Measurements from ENCODE around the gene DCXR. TPM values are rescaled to one million over a fixed set of nuclear protein-coding genes. Genes with fewer than 3 reads are reported as not detected.

Gene DCXR
- total RNA-seq, 4 donors from 2014 or later, result 78.6 to 135 (median 102) TPM

GRCh38 chr17:82078433-82078832 lies 40.9 kb upstream of the DCXR start:
- Histone ChIP-seq H3K4me1 (peaks cover 0 to 6% (median 0%) of the 10 kb centered on the region in 4 donors), H3K27ac (replicated peaks in 1 of 4) (no peak overlapping the region), H3K9me3 (no peaks in the 10 kb centered on the region), H3K36me3 (peaks cover 34 to 55% (median 49%) of the 10 kb centered on the region in 4 donors), H3K4me3 (no peak overlapping the region), H3K27me3 (no peaks in the 10 kb centered on the region)
- no peak for DNase-seq (ENCODE audit: extremely low spot score)
- WGBS, result 92% methylated on average over 18 of the region's 18 CpGs
- TF ChIP-seq POLR2AphosphoS5 (IDR thresholded peaks at IDR 0.05) (no peak), CTCF (IDR thresholded peaks at IDR 0.05) (no peak), POLR2A (IDR thresholded peaks at IDR 0.05; ENCODE audit: low read depth) (no peak), EP300 (IDR thresholded peaks at IDR 0.05) (no peak)
- intact Hi-C loops (cut with DNase I), result no loop called here

DNA sequence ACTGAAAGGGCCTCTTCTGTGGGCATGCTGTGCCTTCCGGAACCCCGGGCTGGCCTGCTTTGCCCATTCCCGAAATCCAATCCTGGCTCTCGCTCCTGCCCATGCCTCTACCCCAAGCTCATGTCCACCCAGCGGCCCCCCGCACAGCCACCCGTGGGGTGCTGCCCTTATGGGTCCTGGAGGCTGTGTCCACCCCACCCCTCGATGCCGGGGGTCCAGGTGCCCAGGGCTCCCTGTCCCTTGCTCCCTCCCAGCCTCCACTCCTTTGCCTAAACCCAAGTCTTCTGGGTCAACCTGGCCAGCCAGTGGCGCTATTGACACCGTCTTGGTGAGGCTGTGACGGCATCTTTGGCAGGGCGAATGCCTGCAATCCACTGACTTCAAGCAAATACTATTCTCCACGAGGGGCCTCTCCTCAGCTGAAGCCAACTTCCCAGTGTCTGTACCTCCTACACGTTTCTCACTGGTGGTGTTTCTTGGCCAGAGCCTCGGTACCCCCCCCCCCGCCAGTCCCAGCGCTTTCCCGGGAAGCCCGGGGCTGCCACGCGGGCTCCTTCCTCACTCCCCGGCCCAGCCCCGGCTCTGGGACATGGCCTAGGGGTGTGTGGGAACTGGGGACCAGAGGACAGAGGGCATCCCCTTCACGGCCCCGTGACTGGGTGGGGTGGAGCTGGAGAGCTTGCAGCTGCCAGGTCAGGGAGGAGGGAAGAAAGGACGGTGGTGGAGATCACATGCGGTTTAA lies 40.3 kb upstream of the DCXR start:
- H3K27me3 ChIP-seq, result no peaks in the 10 kb centered on the region
- no peak for TF ChIP-seq EP300 (IDR thresholded peaks at IDR 0.05)
- TF ChIP-seq POLR2A (IDR thresholded peaks at IDR 0.05; ENCODE audit: low read depth), result no peak
- TF ChIP-seq CTCF (IDR thresholded peaks at IDR 0.05), result no peak
- no peak for TF ChIP-seq POLR2AphosphoS5 (IDR thresholded peaks at IDR 0.05)
- H3K27ac ChIP-seq (replicated peaks in 1 of 4), result no peak overlapping the region
- WGBS, result 62% methylated on average over 27 of the region's 28 CpGs
- H3K4me1 ChIP-seq, result peaks cover 0 to 6% (median 0%) of the 10 kb centered on the region in 4 donors
- H3K4me3 ChIP-seq, result no peak overlapping the region
- H3K9me3 ChIP-seq, result no peaks in the 10 kb centered on the region
- no peak for DNase-seq (ENCODE audit: extremely low spot score)
- peaks cover 27 to 49% (median 43%) of the 10 kb centered on the region in 4 donors for H3K36me3 ChIP-seq
- intact Hi-C loops (cut with DNase I), result no loop called here

- H3K36me3 ChIP-seq, result peaks cover 22 to 41% (median 35%) of the 10 kb centered on the region in 4 donors
- DNase-seq (ENCODE audit: extremely low spot score), result no peak
- H3K9me3 ChIP-seq, result no peaks in the 10 kb centered on the region
- whole genome bisulfite sequencing, result 82% methylated on average over 9 of the region's 21 CpGs
- intact Hi-C loops (cut with DNase I), result no loop called here
- H3K4me1 ChIP-seq, result peaks cover 0 to 6% (median 0%) of the 10 kb centered on the region in 4 donors
- no peak overlapping the region for H3K4me3 ChIP-seq
- H3K27ac ChIP-seq (replicated peaks in 1 of 4), result no peak overlapping the region
- H3K27me3 ChIP-seq, result no peaks in the 10 kb centered on the region
- TF ChIP-seq POLR2A (IDR thresholded peaks at IDR 0.05; ENCODE audit: low read depth), result no peak
Measured at GRCh38 chr17:82076785-82077591, 39.5 kb upstream of the DCXR start.

DNA sequence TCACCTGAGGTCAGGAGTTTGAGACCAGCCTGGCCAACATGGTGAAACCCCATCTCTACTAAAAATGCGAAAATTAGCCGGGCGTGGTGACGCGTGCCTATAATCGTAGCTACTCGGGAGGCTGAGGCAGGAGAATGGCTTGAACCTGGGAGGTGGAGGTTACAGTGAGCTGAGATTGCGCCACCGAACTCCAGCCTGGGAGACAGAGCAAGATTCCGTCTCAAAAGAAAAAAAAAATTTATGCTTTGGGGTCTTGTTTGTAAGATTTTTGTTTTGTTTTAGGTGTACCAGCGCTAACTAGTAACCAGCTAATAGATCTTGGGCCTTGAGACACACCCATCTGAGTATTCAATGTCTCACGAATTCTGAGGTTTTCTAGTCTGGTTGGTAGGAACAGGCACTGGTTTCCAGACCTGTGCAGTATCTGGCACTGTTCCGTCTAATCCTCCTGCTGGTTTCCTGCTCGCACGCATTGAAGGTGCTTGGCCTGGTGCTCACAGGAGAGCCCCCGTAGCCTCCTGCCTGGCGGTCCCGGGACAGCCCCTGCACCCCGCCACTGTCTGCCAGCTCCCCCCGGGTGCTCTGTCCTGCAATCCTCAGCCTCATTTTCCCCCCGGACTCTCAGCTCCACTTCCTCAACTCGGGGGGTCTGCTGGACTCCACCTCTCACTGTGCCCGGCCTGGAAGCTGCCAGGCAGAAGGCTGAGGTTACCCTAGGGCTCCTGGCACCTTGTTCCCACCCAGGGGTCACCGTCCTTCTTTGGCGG lies 38.7 kb upstream of the DCXR start:
- no peak for DNase-seq (ENCODE audit: extremely low spot score)
- TF ChIP-seq EP300 (IDR thresholded peaks at IDR 0.05) (no peak), POLR2A (IDR thresholded peaks at IDR 0.05; ENCODE audit: low read depth) (no peak), POLR2AphosphoS5 (IDR thresholded peaks at IDR 0.05) (no peak), CTCF (IDR thresholded peaks at IDR 0.05) (no peak)
- H3K4me1 ChIP-seq, result peaks cover 0 to 6% (median 0%) of the 10 kb centered on the region in 4 donors
- H3K4me3 ChIP-seq, result no peak overlapping the region
- 84% methylated on average over 25 of the region's 25 CpGs for WGBS
- intact Hi-C loops (cut with DNase I), result no loop called here
- no peaks in the 10 kb centered on the region for H3K9me3 ChIP-seq
- H3K36me3 ChIP-seq, result peaks cover 14 to 33% (median 27%) of the 10 kb centered on the region in 4 donors
- H3K27ac ChIP-seq (replicated peaks in 1 of 4), result no peak overlapping the region
- H3K27me3 ChIP-seq, result no peaks in the 10 kb centered on the region
